ENCODE data around the gene FOXC1.

DNA sequence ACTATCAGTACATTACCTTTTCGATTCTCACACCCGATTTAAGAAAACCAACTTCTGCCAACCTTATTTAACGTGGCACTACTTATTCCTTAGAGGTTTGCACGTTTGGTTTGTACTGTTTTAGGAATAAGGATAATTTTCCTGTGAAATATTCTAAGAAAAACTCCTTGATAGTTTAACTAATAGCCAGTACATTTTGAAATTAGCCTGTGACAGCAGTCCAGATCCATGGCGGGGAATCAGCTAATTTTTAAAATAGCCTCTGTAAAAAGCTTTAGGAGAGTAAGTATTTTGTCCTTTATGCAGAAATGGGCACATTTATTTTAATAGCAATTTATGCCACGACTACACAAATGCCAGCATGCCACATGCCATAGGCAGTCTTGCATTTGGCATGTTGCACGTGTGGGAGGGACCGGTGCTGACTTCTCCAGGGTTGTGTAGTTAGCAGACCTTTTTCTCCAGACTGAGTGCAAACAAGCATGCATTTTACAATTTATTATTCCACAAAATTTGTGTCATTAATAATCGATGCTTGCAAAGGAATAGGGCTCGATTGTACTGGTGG, 6.2 kb downstream of the FOXC1 start:
- TF ChIP-seq GATA3 (IDR thresholded peaks at IDR 0.05; ENCODE audit: low read depth, low read length) (no peak), GATA2 (IDR thresholded peaks at IDR 0.05; ENCODE audit: low read depth, low read length) (no peak)

Measured in SH-SY5Y (cell line).